IMR-90 (cell line): Measurements from ENCODE around the gene RPN1. TPM values are rescaled to one million over a fixed set of nuclear protein-coding genes. Genes with fewer than 3 reads are reported as not detected.

ENCODE experiments used
- ATAC-seq: fragments of 200-7000 bp; cut with Tn5 transposase; 2 replicates; pipeline ENCODE4 v1.9.1; 2020; ENCODE audit warnings: low read depth, mild to moderate bottlenecking, moderate library complexity
- BruUV-seq: library from RNA; stranded (reverse); fragments of 400-500 nt; replicated peaks from 2 replicates; lab custom pipeline; 2021; lab: Mats Ljungman, UMichigan
- CTCF ChIA-PET: fragments of 300-600 bp; formaldehyde crosslinking; extraction: SDS; loops from one replicate; lab custom pipeline; 2021; ENCODE audit warnings: antibody characterized with exemption; lab: Yijun Ruan, JAX
- POLR2A ChIA-PET: fragments of 300-600 bp; sonication (Branson Sonifier 250); formaldehyde crosslinking; loops from one replicate; lab custom pipeline; 2022; ENCODE audit warnings: antibody characterized with exemption; ENCODE audit not compliant: unreplicated experiment; lab: Charles Lee
- DNase-seq: peaks from one replicate; pipeline ENCODE4 v3.0.0; 2013
- H2AFZ ChIP-seq: replicated peaks from 2 replicates; pipeline ENCODE3; 2013; ENCODE audit warnings: low read length, mild to moderate bottlenecking; ENCODE audit not compliant: poor library complexity
- H2AK5ac ChIP-seq: 2 replicates; pipeline ENCODE4 v1.6.1; 2013; ENCODE audit warnings: low read depth, low read length, inconsistent platforms
- H2AK9ac ChIP-seq: replicated peaks from 2 replicates; pipeline ENCODE3; 2013; ENCODE audit warnings: mild to moderate bottlenecking, low read depth, low read length, moderate library complexity; ENCODE audit not compliant: poor library complexity
- H2BK120ac ChIP-seq: 2 replicates; pipeline ENCODE4 v1.6.1; 2013; ENCODE audit warnings: low read depth, low read length, inconsistent platforms
- H2BK15ac ChIP-seq: 3 replicates; pipeline ENCODE4 v1.6.1; 2013; ENCODE audit warnings: low read depth, low read length, inconsistent platforms
- H2BK20ac ChIP-seq: 2 replicates; pipeline ENCODE4 v1.6.1; 2013; ENCODE audit warnings: low read depth, mild to moderate bottlenecking, inconsistent platforms, low read length, moderate library complexity
- H2BK5ac ChIP-seq: 2 replicates; pipeline ENCODE4 v1.6.1; 2013; ENCODE audit warnings: mild to moderate bottlenecking, low read depth, low read length, inconsistent platforms; ENCODE audit not compliant: poor library complexity, severe bottlenecking
- H3K14ac ChIP-seq: replicated peaks from 2 replicates; pipeline ENCODE4 v1.6.1; 2013; ENCODE audit warnings: low read depth, low read length, inconsistent platforms
- H3K18ac ChIP-seq: 2 replicates; pipeline ENCODE4 v1.6.1; 2013; ENCODE audit warnings: low read depth, low read length, control low read depth
- H3K23ac ChIP-seq: 2 replicates; pipeline ENCODE4 v1.6.1; 2013; ENCODE audit warnings: low read depth, low read length, inconsistent platforms
- H3K27ac ChIP-seq: 2 replicates; pipeline ENCODE4 v1.5.1; 2013; ENCODE audit warnings: mild to moderate bottlenecking, control low read depth, low read length; ENCODE audit not compliant: insufficient read depth
- H3K27me3 ChIP-seq: 2 replicates; pipeline ENCODE4 v1.6.1; 2013; ENCODE audit warnings: low read length; ENCODE audit not compliant: control insufficient read depth, insufficient read depth
- H3K36me3 ChIP-seq: 2 replicates; pipeline ENCODE4 v1.6.1; 2013; ENCODE audit warnings: low read length, mixed read lengths; ENCODE audit not compliant: control insufficient read depth, insufficient read depth
- H3K4ac ChIP-seq: 2 replicates; pipeline ENCODE4 v1.6.1; 2013; ENCODE audit warnings: low read depth, low read length, inconsistent platforms
- H3K4me1 ChIP-seq: 2 replicates; pipeline ENCODE4 v1.6.1; 2013; ENCODE audit warnings: low read length, mixed read lengths; ENCODE audit not compliant: control insufficient read depth, insufficient read depth
- H3K4me2 ChIP-seq: 2 replicates; pipeline ENCODE4 v1.6.1; 2013; ENCODE audit warnings: low read depth, mild to moderate bottlenecking, control low read depth, low read length, moderate library complexity
- H3K4me3 ChIP-seq: 2 replicates; pipeline ENCODE4 v1.5.1; 2013; ENCODE audit warnings: low read depth, mild to moderate bottlenecking, control low read depth, low read length, moderate library complexity; ENCODE audit not compliant: insufficient read depth
- H3K56ac ChIP-seq: 2 replicates; pipeline ENCODE4 v1.6.1; 2013; ENCODE audit warnings: low read length, inconsistent platforms; ENCODE audit not compliant: insufficient read depth; ENCODE audit errors: extremely low read depth
- H3K79me1 ChIP-seq, 2 experiments: 2 replicates each; pipeline ENCODE4 v1.6.1; 2013; ENCODE audit warnings: low read length in 2 of 2, inconsistent platforms in 1 of 2, low read depth in 1 of 2
- H3K9ac ChIP-seq: 2 replicates; pipeline ENCODE4 v1.6.1; 2013; ENCODE audit warnings: low read depth, low read length, control low read depth
- H3K9me1 ChIP-seq: 2 replicates; pipeline ENCODE4 v1.6.1; 2013; ENCODE audit warnings: low read length, inconsistent platforms; ENCODE audit not compliant: insufficient read depth
- H3K9me3 ChIP-seq: 2 replicates; pipeline ENCODE4 v1.6.1; 2013; ENCODE audit warnings: low read length; ENCODE audit not compliant: control insufficient read depth, insufficient read depth
- H4K20me1 ChIP-seq: 2 replicates; pipeline ENCODE4 v1.6.1; 2013; ENCODE audit warnings: low read length, inconsistent platforms; ENCODE audit not compliant: insufficient read depth
- H4K5ac ChIP-seq: 2 replicates; pipeline ENCODE4 v1.6.1; 2013; ENCODE audit warnings: mild to moderate bottlenecking, low read depth, low read length, control low read depth
- H4K8ac ChIP-seq, 2 experiments: 2 replicates each; pipeline ENCODE4 v1.6.1; 2013; ENCODE audit warnings: low read depth in 2 of 2, low read length in 2 of 2, control low read depth in 1 of 2, inconsistent platforms in 1 of 2
- H4K91ac ChIP-seq: 2 replicates; pipeline ENCODE4 v1.6.1; 2013; ENCODE audit warnings: low read depth, low read length, inconsistent platforms; ENCODE audit not compliant: insufficient read depth
- MAZ ChIP-seq: IDR thresholded peaks from 2 replicates; pipeline ENCODE4 v1.6.1; 2012; ENCODE audit warnings: low read depth, mild to moderate bottlenecking, low read length, improper control_type of control experiment, moderate library complexity, borderline replicate concordance
- NFE2L2 ChIP-seq: fragments of 150-350 bp; IDR thresholded peaks from 2 replicates; pipeline ENCODE4 v1.6.1; 2016; ENCODE audit warnings: low read depth, mild to moderate bottlenecking, low read length
- WGBS, 2 experiments: methylation state at CpG; one replicate each; pipeline versions ENCODE4 v1.1.5 to v1.1.7; 2013; ENCODE audit warnings: missing lambda C conversion rate in 2 of 2; ENCODE audit not compliant: insufficient read length in 1 of 2; ENCODE audit errors: extremely low coverage in 2 of 2; 5-methylcytosine and 5-hydroxymethylcytosine counted together
- dilution Hi-C: fragments of 300-500 bp; cut with HindIII; formaldehyde crosslinking; loops from one replicate; pipeline ENCODE4 v1.14.3; 2018; ENCODE audit warnings: low sequenced_read_pairs; ENCODE audit not compliant: unreplicated experiment
- in situ Hi-C: fragments of 300-500 bp; cut with MboI; formaldehyde crosslinking; loops from 3 replicates; pipeline ENCODE4 v1.14.3; 2019; ENCODE audit warnings: low sequenced_read_pairs, inconsistent platforms, mixed read lengths
- intact Hi-C: fragments of 100-400 bp; cut with micrococcal nuclease; formaldehyde crosslinking; loops from 2 replicates; pipeline ENCODE4 v1.10.0; 2022
- polyA plus RNA-seq, 3 experiments: library from polyadenylated mRNA; depleted of rRNA; stranded (reverse); fragments of >200 nt; gene quantifications; 2 replicates each; pipeline ENCODE4 v1.2.3, GENCODE V29; 2012; ENCODE audit warnings: low replicate concordance in 1 of 3
- total RNA-seq: library from RNA; depleted of rRNA; stranded (reverse); fragments of >200 nt; gene quantifications from 2 replicates; pipeline ENCODE4 v1.2.3, GENCODE V29; 2012

RPN1 gene
- total and polyA plus RNA-seq, 2 of the 4 experiments (the other 2 are of a cell fraction), result 252 to 736 TPM

- H3K9ac ChIP-seq, result no peak overlapping the region
- H3K27me3 ChIP-seq, result no peaks in the 10 kb centered on the region
- BruUV-seq, result no TSS peak
- H3K18ac ChIP-seq, result no peak overlapping the region
- no peak overlapping the region for H4K8ac ChIP-seq
- no peak overlapping the region for H2BK15ac ChIP-seq
- WGBS, 2 experiments, result no CpG with 5 or more reads among the region's 7 CpGs
- H4K5ac ChIP-seq, result no peak overlapping the region
- no peak overlapping the region for H2AFZ ChIP-seq
- no peak overlapping the region for H2AK9ac ChIP-seq
- no peak overlapping the region for H3K56ac ChIP-seq
- no peak overlapping the region for H3K27ac ChIP-seq
- H3K9me1 ChIP-seq, result peaks cover 12% of the 10 kb centered on the region
- no peak overlapping the region for H2BK5ac ChIP-seq
- no peak overlapping the region for H3K4me2 ChIP-seq
- no peak overlapping the region for H3K14ac ChIP-seq
- TF ChIP-seq NFE2L2, result peak; percentile 85
- TF ChIP-seq MAZ, result no peak; the same call in 1 of the 2 replicates
- H3K79me1 ChIP-seq, result peaks cover 35 to 80% of the 10 kb centered on the region in 2 experiments
- no peak overlapping the region for H2BK20ac ChIP-seq
- no peak overlapping the region for H3K4me3 ChIP-seq
- no peak overlapping the region for H4K91ac ChIP-seq
- no peak overlapping the region for H2BK120ac ChIP-seq
- dilution Hi-C loops, result no loop called here
- CTCF ChIA-PET, result no interaction called here
- H3K4me1 ChIP-seq, result peaks cover 6% of the 10 kb centered on the region
- H3K23ac ChIP-seq, result no peak overlapping the region
- peaks cover 70% of the 10 kb centered on the region for H3K36me3 ChIP-seq
- H2AK5ac ChIP-seq, result no peak overlapping the region
- POLR2A ChIA-PET, result no interaction called here
- no peak overlapping the region for H3K4ac ChIP-seq
- H4K20me1 ChIP-seq, result peaks cover 14% of the 10 kb centered on the region
- H3K9me3 ChIP-seq, result no peaks in the 10 kb centered on the region
- in situ Hi-C loops, result no loop called here
- peak; percentile 85 for DNase-seq
- intact Hi-C loops, result loop anchor here (10.0 kb wide), 1 partner anchor 171 kb away; no protein-coding TSS in a partner anchor
- peak; percentile 47 for ATAC-seq
These were observed 26.8 kb downstream of the RPN1 start for GRCh38 chr3:128623762-128624176.
